ENCODE results near the gene GUCY1A2.
"Not testable (repeated sequence)": the region's sequence is repeated elsewhere in the genome, so short reads cannot be mapped to it uniquely, and the experiment has no call there.

Gene GUCY1A2

GRCh38 chr11:106939157-106939556, 79.1 kb downstream of the GUCY1A2 start:
- DNase-seq = peak; percentile 20 to 94 (median 54)

- DNase-seq = peak in 1 of 3 experiments; percentile 15
Observed at GRCh38 chr11:106937111-106937510, 81.2 kb downstream of the GUCY1A2 start.

GRCh38 chr11:106925245-106925644, 93.0 kb downstream of the GUCY1A2 start:
- no peak for DNase-seq

GRCh38 chr11:106920899-106921509, 97.3 kb downstream of the GUCY1A2 start:
- no peak for DNase-seq

GRCh38 chr11:106917973-106918372, 100.3 kb downstream of the GUCY1A2 start:
- peak in 2 of 3 experiments; percentile 9 to 37 for DNase-seq

- no peak for DNase-seq
Observed at GRCh38 chr11:106914409-106914808, 103.9 kb downstream of the GUCY1A2 start.

- no peak for DNase-seq
Observed at GRCh38 chr11:106913141-106913540, 105.1 kb downstream of the GUCY1A2 start.

GRCh38 chr11:106904826-106905225, 113.5 kb downstream of the GUCY1A2 start:
- DNase-seq = no peak

- no peak for DNase-seq
Observed at GRCh38 chr11:106889718-106890117, 128.6 kb downstream of the GUCY1A2 start.

- DNase-seq = no peak
Observed at GRCh38 chr11:106888386-106888785, 129.9 kb downstream of the GUCY1A2 start.

GRCh38 chr11:106883693-106884092, 134.6 kb downstream of the GUCY1A2 start:
- DNase-seq = not testable (repeated sequence)

- DNase-seq = no peak
Observed at GRCh38 chr11:106879832-106880546, 138.3 kb downstream of the GUCY1A2 start.

- peak; percentile 49 to 91 (median 65) for DNase-seq
Observed at GRCh38 chr11:106879029-106879428, 139.2 kb downstream of the GUCY1A2 start.

GRCh38 chr11:106875013-106875412, 143.3 kb downstream of the GUCY1A2 start:
- DNase-seq = no peak

GRCh38 chr11:106872246-106872645, 146.0 kb downstream of the GUCY1A2 start:
- no peak for DNase-seq

GRCh38 chr11:106858200-106858599, 160.1 kb downstream of the GUCY1A2 start:
- no peak for DNase-seq

- DNase-seq = no peak
Observed at GRCh38 chr11:106856566-106856965, 161.7 kb downstream of the GUCY1A2 start.

- DNase-seq = no peak
Observed at GRCh38 chr11:106854429-106854828, 163.8 kb downstream of the GUCY1A2 start.

GRCh38 chr11:106853850-106854401, 164.3 kb downstream of the GUCY1A2 start:
- DNase-seq = no peak

GRCh38 chr11:106852779-106853178, 165.5 kb downstream of the GUCY1A2 start:
- DNase-seq = no peak

GRCh38 chr11:106848526-106848925, 169.8 kb downstream of the GUCY1A2 start:
- no peak for DNase-seq

GRCh38 chr11:106842134-106842533, 176.1 kb downstream of the GUCY1A2 start:
- DNase-seq = no peak

GRCh38 chr11:106840947-106841346, 177.3 kb downstream of the GUCY1A2 start:
- no peak for DNase-seq

GRCh38 chr11:106840146-106840545, 178.1 kb downstream of the GUCY1A2 start:
- no peak for DNase-seq

Data from NCI-H1417 (cell line).